ENCODE measurements around the gene ACAA1. TPM values are rescaled to one million over a fixed set of nuclear protein-coding genes. Genes with fewer than 3 reads are reported as not detected.
A peak's percentile ranks its signal among the peaks of the same experiment; 100 is the strongest.

The ACAA1 gene
- total RNA-seq, 2 donors from 2014 or later: 73.9 to 83.9 TPM

DNA sequence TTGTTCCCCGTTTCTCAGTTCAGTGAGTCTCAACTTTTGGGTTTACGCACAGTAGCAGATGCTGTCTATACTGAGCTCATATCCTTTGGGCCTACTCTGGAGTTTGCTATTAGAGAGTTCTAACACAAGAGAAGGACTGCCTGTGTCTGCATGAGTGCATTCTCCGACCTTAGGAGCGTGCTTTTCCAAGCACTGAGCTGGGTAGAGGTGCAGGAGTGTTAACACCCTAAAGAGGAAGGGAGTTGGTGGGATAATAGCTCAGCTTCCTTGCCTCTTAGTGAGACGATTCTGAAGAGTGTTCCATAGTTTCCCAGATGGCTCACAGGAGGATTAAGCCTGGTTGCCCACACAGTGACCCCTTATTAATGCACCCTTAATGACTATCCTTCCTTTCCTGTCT, 21.5 kb upstream of the ACAA1 start:
- ATAC-seq: no peak
- no peak for DNase-seq (ENCODE audit: low spot score in 2 of 2)
- Mint-ChIP-seq H3K36me3 (no peaks in the 10 kb centered on the region), H3K27ac (no peak overlapping the region), H3K9me3 (no peaks in the 10 kb centered on the region)

DNA sequence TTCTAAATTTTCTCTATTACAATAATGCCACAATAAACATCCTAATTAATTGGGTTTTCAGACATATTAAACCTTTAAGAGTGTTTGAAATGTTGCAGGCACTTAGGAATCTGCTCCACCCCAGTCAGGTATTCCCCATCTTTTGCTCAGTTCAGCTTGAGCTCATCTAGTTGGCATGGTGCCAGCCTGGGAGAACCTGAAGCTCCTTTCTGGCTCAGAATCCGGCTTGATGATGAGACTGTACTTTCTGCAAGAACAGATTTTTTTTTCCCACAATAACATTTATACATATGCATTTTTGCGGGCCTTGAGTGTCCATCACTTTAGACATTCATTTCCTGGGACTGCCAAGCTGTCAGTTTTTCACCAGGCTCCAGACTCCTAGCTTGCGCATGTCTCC, 20.7 kb upstream of the ACAA1 start:
- H3K27ac Mint-ChIP-seq: no peak overlapping the region
- ATAC-seq (no peak), DNase-seq (ENCODE audit: low spot score in 2 of 2) (no peak)
- H3K9me3 Mint-ChIP-seq: no peaks in the 10 kb centered on the region
- no peaks in the 10 kb centered on the region for H3K36me3 Mint-ChIP-seq

DNA sequence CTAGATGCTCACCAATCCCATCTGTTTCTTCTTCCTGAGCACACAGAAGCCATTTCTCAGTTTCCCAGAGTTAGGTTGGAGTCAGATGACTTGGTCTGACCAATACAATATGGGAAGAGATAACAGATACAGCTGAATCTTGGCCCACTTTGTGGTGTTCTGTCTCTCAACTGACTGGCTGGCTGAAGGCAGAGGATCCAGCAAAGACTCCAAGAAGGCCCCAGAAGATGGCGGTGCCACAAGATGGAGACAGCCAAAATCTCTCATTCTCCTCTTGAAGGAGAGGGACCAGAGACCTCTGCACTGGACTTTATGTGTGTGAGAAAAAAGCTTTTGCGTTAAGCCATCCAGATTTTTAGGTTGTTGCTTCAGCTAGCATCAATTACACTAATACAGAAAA, 20.2 kb upstream of the ACAA1 start:
- Mint-ChIP-seq H3K36me3 (no peaks in the 10 kb centered on the region), H3K27ac (no peak overlapping the region), H3K9me3 (no peaks in the 10 kb centered on the region)
- DNase-seq (ENCODE audit: low spot score in 2 of 2): no peak
- no peak for ATAC-seq

DNA sequence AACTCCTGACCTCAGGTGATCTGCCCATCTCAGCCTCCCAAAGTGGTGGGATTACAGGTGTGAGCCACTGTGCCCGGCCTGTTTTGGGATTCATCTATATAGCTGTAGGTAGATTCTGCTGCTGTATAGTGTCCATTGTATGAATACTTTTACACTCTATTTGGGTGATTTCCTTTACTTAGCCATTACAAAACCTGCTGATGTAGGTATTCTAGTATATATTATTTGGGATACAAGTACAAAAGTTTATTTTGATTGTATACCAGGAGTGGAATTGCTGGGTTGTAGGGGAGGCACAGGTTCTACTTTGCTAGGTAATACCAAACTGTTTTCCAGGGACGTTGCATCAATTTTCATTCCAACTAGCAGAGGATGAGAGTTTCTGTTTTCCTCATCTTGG, 18.9 kb upstream of the ACAA1 start:
- no peaks in the 10 kb centered on the region for H3K9me3 Mint-ChIP-seq
- ATAC-seq: no peak
- no peak for DNase-seq (ENCODE audit: low spot score in 2 of 2)
- H3K27ac Mint-ChIP-seq: no peak overlapping the region
- H3K36me3 Mint-ChIP-seq: no peaks in the 10 kb centered on the region

DNA sequence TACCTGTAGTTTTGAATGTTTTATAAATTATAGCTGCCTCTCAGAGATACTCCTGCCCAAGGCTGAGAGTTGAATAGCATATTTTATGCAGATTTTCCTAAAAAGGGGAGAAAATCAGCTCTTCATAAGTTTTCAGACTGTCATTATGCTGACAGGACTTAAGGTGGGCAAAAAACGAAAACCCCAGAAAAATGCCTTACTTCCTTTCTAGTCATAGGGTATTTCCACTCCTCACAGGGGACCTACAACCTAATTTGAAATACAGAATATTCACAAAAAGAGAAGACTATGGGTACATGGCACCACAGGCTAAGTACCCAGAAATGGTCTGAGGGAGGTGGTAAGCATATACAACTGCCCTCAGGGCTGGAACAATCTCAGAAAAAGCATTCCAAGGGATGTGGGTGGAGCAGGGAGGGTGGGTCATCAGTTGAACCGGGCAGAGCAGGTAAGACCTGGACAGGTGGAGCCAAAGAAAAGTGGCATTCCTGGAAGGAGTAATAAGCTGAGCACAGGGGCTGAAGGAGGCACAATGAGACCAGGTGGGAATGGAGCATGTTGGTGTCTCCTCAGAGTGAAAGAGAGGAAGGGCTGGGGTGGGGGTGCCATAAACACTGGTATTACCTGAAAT, 17.8 kb upstream of the ACAA1 start:
- DNase-seq (ENCODE audit: low spot score in 2 of 2) (no peak), ATAC-seq (no peak)
- no peaks in the 10 kb centered on the region for H3K9me3 Mint-ChIP-seq
- no peak overlapping the region for H3K27ac Mint-ChIP-seq
- no peaks in the 10 kb centered on the region for H3K36me3 Mint-ChIP-seq

DNA sequence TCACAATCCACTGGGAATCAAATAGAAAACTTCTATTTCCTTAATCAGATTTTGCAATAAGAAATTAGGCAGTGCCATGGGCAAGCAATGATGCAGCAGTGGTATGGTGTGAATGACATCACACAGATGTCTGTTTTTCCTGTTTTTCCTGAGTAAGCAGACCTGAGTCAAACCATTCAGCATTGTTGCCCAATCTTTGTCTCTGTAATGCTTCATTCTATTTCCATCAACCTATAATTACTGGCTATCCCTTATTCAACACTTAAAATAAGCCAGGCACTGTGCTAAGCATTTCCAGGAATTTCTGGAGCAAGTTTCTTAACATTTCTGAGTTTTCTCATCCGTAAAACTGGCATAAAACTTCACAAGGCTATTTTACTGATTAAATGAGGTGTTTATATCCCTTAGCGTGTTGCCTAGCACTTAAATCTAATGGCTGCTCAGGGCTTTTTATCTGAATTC, 17.1 kb upstream of the ACAA1 start:
- ATAC-seq (peak in 1 of 2 donors; percentile 51), DNase-seq (ENCODE audit: low spot score in 2 of 2) (no peak)
- no peaks in the 10 kb centered on the region for H3K36me3 Mint-ChIP-seq
- H3K9me3 Mint-ChIP-seq: no peaks in the 10 kb centered on the region
- no peak overlapping the region for H3K27ac Mint-ChIP-seq

DNA sequence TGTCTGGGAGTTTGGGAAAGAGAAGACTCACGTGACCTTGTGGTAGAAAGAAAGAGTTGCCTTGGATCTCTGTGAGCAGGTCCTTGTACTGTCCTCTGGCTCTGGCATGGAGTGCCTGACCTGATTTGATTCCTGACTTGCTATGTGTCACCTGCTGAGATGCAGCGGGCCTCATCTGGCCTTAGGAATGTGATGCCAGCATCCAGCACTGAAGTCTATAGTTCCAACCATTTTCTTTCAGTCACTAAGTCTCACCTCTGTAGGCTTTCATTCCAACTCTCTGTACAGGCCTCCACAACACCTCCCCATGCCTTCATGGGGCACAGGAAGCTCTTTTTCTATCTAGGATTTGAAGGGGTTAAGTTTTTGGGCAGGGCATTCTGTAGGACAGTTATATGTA, 16.3 kb upstream of the ACAA1 start:
- H3K27ac Mint-ChIP-seq: no peak overlapping the region
- no peak for ATAC-seq
- H3K36me3 Mint-ChIP-seq: no peaks in the 10 kb centered on the region
- no peak for DNase-seq (ENCODE audit: low spot score in 2 of 2)
- no peaks in the 10 kb centered on the region for H3K9me3 Mint-ChIP-seq

DNA sequence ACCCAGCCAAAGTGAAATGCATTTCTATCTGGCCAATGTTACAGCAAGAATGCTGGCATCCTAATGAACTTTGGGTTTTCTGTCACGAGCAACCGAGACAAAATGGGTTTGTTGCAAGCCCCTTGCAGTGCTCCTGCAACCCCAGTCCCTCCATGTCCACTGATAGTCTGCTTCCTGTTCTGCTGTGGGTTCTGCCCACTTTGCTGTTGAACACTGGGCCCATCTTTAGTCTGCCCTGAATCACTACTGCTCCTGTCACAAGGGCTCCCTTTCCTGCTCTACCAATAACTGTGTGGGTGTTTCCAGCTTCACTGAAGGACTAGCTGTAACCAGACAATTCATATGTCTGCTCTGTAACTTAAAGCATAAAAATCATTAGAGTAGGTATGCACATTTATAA, 15.7 kb upstream of the ACAA1 start:
- no peaks in the 10 kb centered on the region for H3K36me3 Mint-ChIP-seq
- ATAC-seq (no peak), DNase-seq (ENCODE audit: low spot score in 2 of 2) (no peak)
- no peaks in the 10 kb centered on the region for H3K9me3 Mint-ChIP-seq
- no peak overlapping the region for H3K27ac Mint-ChIP-seq

DNA sequence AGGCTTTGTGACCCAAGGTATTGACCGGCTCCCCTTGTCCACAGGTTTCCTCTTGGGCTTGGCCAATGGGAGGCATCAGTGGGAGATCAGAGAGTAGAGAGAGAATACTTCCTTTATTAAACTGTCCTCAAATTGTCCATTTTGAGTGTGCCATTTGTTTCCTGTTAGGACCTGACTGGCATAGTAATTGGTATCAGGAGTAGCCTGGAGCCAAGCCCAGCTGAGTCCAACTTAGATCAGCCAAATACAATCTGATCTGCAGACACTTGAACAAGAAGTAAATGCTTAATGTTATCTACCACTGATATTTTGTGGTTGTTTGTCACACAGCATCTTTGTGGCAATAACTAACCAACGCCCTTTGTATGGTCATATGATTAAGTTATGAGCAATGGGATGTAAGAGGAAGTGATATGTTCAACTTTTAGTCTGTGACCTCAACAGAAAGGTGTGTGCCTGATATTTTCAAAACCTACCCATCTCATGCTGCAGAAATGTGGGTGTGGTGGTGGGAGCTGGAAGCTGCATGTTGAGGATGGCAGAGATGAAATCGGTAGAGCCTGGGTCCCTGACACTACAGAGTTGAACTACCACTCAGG, 14.8 kb upstream of the ACAA1 start:
- no peak for DNase-seq (ENCODE audit: low spot score in 2 of 2)
- peak in 1 of 2 donors; percentile 59 for ATAC-seq
- H3K9me3 Mint-ChIP-seq: peaks cover 3 to 5% of the 10 kb centered on the region in 2 donors
- H3K27ac Mint-ChIP-seq: no peak overlapping the region
- peaks cover 0 to 6% of the 10 kb centered on the region in 2 donors for H3K36me3 Mint-ChIP-seq

DNA sequence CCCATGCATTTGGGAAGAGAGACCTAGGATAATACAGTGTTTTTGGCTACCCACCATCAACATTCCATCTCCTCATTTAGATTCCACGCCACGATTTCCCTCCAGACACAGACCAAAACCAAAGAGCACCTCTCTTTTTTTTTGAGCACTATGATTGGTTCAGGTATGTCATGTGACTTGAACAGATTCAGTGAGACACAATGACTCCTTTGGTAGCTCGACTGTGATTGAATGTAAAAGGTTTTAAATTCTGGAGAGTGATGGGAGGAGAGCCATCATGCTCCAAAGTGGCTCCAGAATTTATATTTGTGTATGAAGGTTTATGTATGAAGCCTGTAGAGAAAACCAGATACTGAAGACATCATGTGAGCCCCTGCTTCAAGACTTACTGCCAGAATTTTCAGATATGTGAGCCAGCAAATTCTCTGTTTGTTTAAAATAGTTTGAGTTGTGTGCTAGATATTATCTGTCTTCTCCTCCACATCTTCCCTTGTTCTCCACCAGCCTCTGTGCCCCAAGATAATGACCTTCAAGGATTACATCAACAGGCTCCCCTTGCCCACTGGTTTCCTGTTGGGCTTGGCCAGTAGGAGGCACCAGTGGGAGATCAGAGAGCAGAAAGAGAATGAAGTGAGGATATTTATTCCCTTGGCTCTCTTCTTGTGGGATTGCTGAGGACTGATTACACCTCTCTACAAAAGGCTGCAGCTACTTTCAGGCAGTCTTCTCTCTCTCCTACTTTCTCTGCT, 14.0 kb upstream of the ACAA1 start:
- no peak for ATAC-seq
- Mint-ChIP-seq H3K9me3 (peaks cover 5 to 12% of the 10 kb centered on the region in 2 donors), H3K36me3 (peaks cover 5 to 14% of the 10 kb centered on the region in 2 donors), H3K27ac (no peak overlapping the region)
- DNase-seq (ENCODE audit: low spot score in 2 of 2): no peak

DNA sequence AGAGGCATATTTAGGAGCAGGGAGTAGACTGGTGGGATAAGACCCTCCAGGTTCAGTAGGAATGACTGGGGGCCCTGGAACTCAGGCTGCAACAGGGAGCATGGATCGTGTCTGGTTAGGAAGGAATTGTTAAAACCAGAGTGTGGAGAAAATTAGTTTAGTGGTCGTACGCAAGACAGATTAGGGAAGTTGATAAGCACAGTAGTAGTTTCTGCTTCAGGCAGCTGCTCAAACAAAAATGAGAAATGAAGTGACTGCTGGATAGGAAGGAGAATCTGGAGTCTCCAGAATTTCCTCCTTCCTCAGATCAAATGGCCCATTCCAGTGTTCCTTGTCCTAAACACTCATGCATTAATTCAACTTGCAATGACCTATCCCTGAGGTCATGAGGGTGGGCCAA, 12.8 kb upstream of the ACAA1 start:
- Mint-ChIP-seq H3K27ac (no peak overlapping the region), H3K36me3 (peaks cover 9 to 14% of the 10 kb centered on the region in 2 donors), H3K9me3 (peaks cover 5 to 17% of the 10 kb centered on the region in 2 donors)
- no peak for DNase-seq (ENCODE audit: low spot score in 2 of 2)
- no peak for ATAC-seq

DNA sequence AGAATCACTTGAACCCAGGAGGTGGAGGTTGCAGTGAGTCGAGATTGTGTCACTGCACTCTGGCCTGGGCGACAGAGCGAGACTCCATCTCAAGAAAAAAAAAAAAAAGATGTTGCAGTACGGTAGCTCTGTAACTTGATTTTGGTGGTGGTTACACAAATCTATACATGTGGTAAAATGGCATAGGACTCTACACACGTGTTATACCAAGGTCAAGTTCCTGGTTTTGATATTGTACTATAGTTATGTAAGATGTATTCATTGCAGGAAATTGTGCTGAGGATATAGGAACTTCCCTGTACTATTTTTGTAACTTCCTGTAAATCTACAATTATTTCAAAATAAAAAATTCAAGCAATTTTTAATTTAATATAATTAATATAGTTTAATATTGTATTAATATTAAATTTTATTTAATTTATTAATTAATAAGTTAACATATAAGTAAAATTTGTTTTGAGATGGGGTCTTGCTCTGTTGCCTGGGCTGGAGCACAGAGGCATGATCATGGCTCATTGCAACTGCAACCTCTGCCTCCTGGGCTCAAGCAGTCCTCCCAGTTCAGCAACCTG, 11.5 kb upstream of the ACAA1 start:
- Mint-ChIP-seq H3K27ac (no peak overlapping the region), H3K9me3 (peaks cover 5 to 17% of the 10 kb centered on the region in 2 donors), H3K36me3 (peaks cover 9 to 14% of the 10 kb centered on the region in 2 donors)
- DNase-seq (ENCODE audit: low spot score in 2 of 2) (no peak), ATAC-seq (peak in 1 of 2 donors; percentile 14)

DNA sequence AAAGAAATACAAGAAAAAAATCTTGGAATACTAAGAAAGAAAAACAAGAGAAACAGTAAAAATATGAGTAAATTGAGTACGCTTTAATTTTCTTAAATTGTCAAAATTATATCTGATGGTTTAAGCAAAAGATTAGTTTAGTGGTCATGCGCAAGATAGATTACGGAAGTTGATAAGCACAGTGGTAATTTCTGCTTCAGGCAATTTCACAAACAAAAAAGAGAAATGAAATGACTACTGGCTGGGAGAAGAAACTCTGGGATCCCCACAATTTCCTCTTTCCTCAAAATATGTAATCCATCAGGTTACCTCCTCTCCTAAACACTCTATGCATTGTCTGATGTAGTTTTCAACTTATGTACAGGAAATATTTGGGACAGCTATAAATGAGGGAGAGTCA, 10.5 kb upstream of the ACAA1 start:
- H3K27ac Mint-ChIP-seq: no peak overlapping the region
- H3K9me3 Mint-ChIP-seq: peaks cover 5 to 17% of the 10 kb centered on the region in 2 donors
- DNase-seq (ENCODE audit: low spot score in 2 of 2) (no peak), ATAC-seq (no peak)
- peaks cover 9 to 14% of the 10 kb centered on the region in 2 donors for H3K36me3 Mint-ChIP-seq

DNA sequence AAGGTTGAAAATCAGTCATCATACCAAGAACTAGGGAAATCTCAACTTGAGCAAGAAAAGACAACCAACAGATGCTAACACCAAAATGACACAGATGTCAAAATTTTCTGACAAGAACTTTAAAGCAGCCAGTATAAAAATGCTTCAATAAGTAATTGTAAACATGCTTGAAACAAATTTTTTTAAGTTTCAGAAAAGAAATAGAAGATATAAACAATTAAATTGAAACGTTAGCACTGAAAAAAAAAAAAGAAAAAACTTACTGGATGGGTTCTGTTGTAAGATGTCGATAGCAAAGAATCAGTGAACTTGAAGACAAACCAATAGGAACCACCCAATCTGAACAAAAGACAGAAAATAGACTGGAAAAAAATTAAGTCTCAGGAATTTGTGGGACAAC, 9.6 kb upstream of the ACAA1 start:
- no peak for DNase-seq (ENCODE audit: low spot score in 2 of 2)
- Mint-ChIP-seq H3K27ac (no peak overlapping the region), H3K9me3 (peaks cover 5 to 17% of the 10 kb centered on the region in 2 donors), H3K36me3 (peaks cover 16 to 19% of the 10 kb centered on the region in 2 donors)
- no peak for ATAC-seq

DNA sequence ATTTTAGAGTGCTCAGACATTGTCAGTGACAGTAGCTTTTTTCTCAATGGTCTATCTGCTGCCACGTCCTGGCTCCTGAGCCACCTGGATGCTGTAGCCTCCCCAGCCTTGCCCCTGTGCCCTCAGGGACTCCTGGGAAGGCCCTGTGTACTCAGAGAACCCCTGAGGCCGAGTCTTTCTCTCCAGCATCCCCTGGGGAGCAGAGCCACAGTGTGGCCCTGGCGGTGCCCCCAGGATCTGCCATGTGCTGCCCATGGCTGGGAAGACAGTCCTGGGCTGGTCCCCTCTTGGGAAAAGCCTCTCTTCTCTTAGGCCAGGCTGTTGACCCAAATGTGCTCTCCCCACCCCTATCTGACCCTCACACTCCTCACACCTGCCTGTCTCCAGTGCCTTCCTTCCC, 6.6 kb upstream of the ACAA1 start:
- DNase-seq (ENCODE audit: low spot score in 2 of 2) (no peak), ATAC-seq (no peak)
- H3K27ac Mint-ChIP-seq: peak overlapping the region in 1 of 2 donors; percentile 13
- peaks cover 5 to 17% of the 10 kb centered on the region in 2 donors for H3K9me3 Mint-ChIP-seq
- H3K36me3 Mint-ChIP-seq: peaks cover 21 to 25% of the 10 kb centered on the region in 2 donors

DNA sequence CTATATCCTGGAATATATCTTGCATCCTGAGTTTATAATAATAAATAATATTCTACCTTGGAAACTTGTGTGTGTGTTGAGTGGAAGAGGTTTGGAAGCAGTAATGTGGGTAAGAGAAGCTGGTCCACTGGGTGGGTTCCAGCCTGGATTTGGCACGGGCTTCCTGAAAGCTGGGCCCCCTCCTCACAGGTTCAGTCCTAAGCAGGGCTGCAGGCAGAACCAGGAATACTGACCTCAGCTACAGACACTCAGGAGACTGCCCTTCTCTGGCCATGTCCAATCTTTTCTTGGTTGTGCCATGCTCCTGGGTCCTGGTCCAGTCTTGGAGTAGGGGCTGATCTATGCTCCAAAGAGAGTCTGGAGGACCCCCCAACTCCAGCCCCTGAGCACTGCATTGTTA, 6.0 kb upstream of the ACAA1 start:
- no peak overlapping the region for H3K27ac Mint-ChIP-seq
- H3K9me3 Mint-ChIP-seq: peaks cover 5 to 17% of the 10 kb centered on the region in 2 donors
- H3K36me3 Mint-ChIP-seq: peaks cover 25 to 26% of the 10 kb centered on the region in 2 donors
- DNase-seq (ENCODE audit: low spot score in 2 of 2): no peak
- no peak for ATAC-seq

DNA sequence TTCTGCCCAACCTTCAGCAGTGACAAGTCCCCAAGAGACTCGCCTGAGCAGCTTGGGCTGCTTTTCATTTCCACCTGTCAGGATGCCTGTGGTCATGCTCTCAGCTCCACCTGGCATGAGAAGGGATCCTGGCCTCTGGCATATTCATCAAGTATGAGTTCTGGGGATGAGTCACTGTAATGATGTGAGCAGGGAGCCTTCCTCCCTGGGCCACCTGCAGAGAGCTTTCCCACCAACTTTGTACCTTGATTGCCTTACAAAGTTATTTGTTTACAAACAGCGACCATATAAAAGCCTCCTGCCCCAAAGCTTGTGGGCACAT, 5.0 kb upstream of the ACAA1 start:
- DNase-seq (ENCODE audit: low spot score in 2 of 2) (no peak), ATAC-seq (no peak)
- peaks cover 21 to 29% of the 10 kb centered on the region in 2 donors for H3K36me3 Mint-ChIP-seq
- peak overlapping the region in 1 of 2 donors; percentile 87 for H3K27ac Mint-ChIP-seq
- H3K9me3 Mint-ChIP-seq: peaks cover 3 to 14% of the 10 kb centered on the region in 2 donors

Data from activated naive CD4-positive, alpha-beta T cell treated with anti-CD3 and anti-CD28 coated beads, Interleukin-2, amount 50 U/mL, for 72 hours (primary cell).